Left ventricle myocardium inferior (tissue), 1 donor: Measurements from ENCODE around the gene SIT1. TPM values are rescaled to one million over a fixed set of nuclear protein-coding genes. Genes with fewer than 3 reads are reported as not detected.
A peak's percentile ranks its signal among the peaks of the same experiment; 100 is the strongest.

Experiments used
- DNase-seq: peaks from one replicate; pipeline ENCODE4 v3.0.0-alpha.2; 2020
- H3K27ac ChIP-seq: fragments of 200-600 bp; replicated peaks from 2 replicates; pipeline ENCODE4 v1.8.0; 2021
- H3K27me3 ChIP-seq: fragments of 200-600 bp; 2 replicates; pipeline ENCODE4 v1.8.0; 2021; ENCODE audit warnings: low read depth
- H3K36me3 ChIP-seq: fragments of 200-600 bp; 2 replicates; pipeline ENCODE4 v1.8.0; 2021
- H3K4me1 ChIP-seq: fragments of 200-600 bp; 2 replicates; pipeline ENCODE4 v1.8.0; 2021
- H3K4me3 ChIP-seq: fragments of 200-600 bp; 2 replicates; pipeline ENCODE4 v1.8.0; 2021; ENCODE audit warnings: mild to moderate bottlenecking, moderate library complexity
- H3K9me3 ChIP-seq: fragments of 200-600 bp; replicated peaks from 2 replicates; pipeline ENCODE4 v1.8.0; 2021
- CTCF ChIP-seq: fragments of 200-600 bp; IDR thresholded peaks from 2 replicates; pipeline ENCODE4 v1.8.0; 2021; ENCODE audit warnings: antibody characterized with exemption, mild to moderate bottlenecking, borderline replicate concordance
- intact Hi-C: fragments of 100-400 bp; cut with micrococcal nuclease; formaldehyde crosslinking; loops from one replicate; pipeline ENCODE4 v1.11.0; 2022
- total RNA-seq: library from RNA; stranded (reverse); fragmentation: NEBNext Ultra II Directional; extraction: Animal tissue kit (Norgen Biotek cat#: 25700); gene quantifications from one replicate; pipeline ENCODE4 v1.2.1, GENCODE V29; 2021
- donor health status: DM: no; HTN: yes; CAD: no; lungs with severe emphysema.

Gene SIT1
- total RNA-seq, 1 donor from 2014 or later, result not detected

DNA sequence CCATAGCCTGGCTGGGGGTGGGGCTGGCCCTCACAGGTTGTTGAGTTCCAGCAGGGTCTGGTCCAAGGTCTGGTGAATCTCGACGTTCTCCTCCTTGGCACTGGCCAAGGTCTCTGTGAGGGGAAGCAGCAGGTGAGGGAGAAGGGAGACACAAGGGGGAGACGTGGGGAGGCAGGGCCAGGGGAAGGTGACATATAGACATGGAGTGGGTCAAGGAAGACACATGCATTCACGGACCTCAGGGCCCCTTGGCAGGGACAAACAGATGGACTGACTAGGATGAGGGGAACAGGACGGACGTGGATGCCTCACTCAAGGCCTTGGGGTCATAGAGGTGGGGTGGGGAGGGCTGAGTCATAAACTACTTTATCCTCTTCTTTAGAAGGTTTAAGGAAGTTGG is 31.3 kb upstream of the SIT1 start:
- no peaks in the 10 kb centered on the region for H3K27me3 ChIP-seq
- H3K36me3 ChIP-seq, result peaks cover 41% of the 10 kb centered on the region
- no peak for TF ChIP-seq CTCF
- H3K27ac ChIP-seq, result peak overlapping the region; percentile 30
- intact Hi-C loops, result no loop called here
- no peak overlapping the region for H3K4me3 ChIP-seq
- no peak for DNase-seq
- peaks cover 36% of the 10 kb centered on the region for H3K4me1 ChIP-seq
- no peaks in the 10 kb centered on the region for H3K9me3 ChIP-seq

GRCh38 chr9:35681341-35682002 is 30.7 kb upstream of the SIT1 start:
- H3K4me1 ChIP-seq, result peaks cover 31% of the 10 kb centered on the region
- peak overlapping the region; percentile 30 for H3K27ac ChIP-seq
- TF ChIP-seq CTCF, result no peak

DNA sequence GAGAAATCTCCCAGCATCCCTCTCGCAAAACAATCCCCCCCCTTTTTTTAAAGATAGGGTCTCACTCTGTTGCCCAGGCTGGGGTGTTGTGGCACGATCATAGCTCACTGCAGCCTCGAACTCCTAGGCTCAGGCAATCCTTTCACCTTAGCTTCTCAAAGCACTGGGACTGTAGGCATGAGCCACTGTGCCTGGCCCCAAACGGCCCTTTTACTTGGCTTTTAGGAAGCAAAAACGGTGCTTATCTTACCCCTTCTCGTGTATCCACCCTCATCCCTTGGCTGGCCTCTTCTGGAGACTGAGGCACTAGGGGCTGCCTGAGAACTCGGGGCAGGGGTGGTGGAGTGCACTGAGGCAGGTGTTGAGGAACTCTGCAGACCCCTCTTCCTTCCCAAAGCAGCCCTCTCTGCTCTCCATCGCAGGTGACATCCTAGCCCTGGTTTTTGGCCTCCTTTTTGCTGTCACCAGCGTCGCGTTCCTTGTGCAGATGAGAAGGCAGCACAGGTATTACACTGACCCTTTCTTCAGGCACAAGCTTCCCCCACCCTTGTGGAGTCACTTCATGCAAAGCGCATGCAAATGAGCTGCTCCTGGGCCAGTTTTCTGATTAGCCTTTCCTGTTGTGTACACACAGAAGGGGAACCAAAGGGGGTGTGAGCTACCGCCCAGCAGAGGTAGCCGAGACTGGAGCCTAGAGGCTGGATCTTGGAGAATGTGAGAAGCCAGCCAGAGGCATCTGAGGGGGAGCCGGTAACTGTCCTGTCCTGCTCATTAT is 29.8 kb upstream of the SIT1 start:
- intact Hi-C loops, result no loop called here
- Histone ChIP-seq H3K27me3 (no peaks in the 10 kb centered on the region), H3K4me3 (no peak overlapping the region), H3K9me3 (no peaks in the 10 kb centered on the region), H3K27ac (no peak overlapping the region), H3K36me3 (peaks cover 36% of the 10 kb centered on the region), H3K4me1 (peaks cover 31% of the 10 kb centered on the region)
- no peak for DNase-seq
- no peak for TF ChIP-seq CTCF

More at GRCh38 chr9:35681341-35682002, 30.7 kb upstream of the SIT1 start:
- no peaks in the 10 kb centered on the region for H3K27me3 ChIP-seq
- H3K9me3 ChIP-seq, result no peaks in the 10 kb centered on the region
- DNase-seq, result no peak
- peaks cover 41% of the 10 kb centered on the region for H3K36me3 ChIP-seq
- intact Hi-C loops, result no loop called here
- no peak overlapping the region for H3K4me3 ChIP-seq

- H3K27me3 ChIP-seq, result no peaks in the 10 kb centered on the region
- intact Hi-C loops, result no loop called here
- H3K4me1 ChIP-seq, result peaks cover 28% of the 10 kb centered on the region
- H3K4me3 ChIP-seq, result no peak overlapping the region
- no peak overlapping the region for H3K27ac ChIP-seq
- no peak for DNase-seq
- no peak for TF ChIP-seq CTCF
- peaks cover 29% of the 10 kb centered on the region for H3K36me3 ChIP-seq
- H3K9me3 ChIP-seq, result no peaks in the 10 kb centered on the region
Observed at GRCh38 chr9:35679766-35680330, 29.1 kb upstream of the SIT1 start.

DNA sequence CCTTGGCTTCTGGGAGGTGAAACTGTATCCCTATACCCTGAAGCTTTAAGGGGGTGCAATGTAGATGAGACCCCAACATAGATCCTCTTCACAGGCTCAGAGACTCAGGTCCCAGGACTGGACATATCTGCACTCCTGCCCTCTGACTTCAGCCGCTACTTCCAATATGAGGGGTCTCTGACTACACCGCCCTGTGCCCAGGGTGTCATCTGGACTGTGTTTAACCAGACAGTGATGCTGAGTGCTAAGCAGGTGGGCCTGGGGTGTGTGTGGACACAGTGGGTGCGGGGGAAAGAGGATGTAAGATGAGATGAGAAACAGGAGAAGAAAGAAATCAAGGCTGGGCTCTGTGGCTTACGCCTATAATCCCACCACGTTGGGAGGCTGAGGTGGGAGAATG is 28.4 kb upstream of the SIT1 start:
- Histone ChIP-seq H3K4me3 (no peak overlapping the region), H3K27ac (no peak overlapping the region), H3K9me3 (no peaks in the 10 kb centered on the region), H3K4me1 (peaks cover 23% of the 10 kb centered on the region), H3K36me3 (peaks cover 21% of the 10 kb centered on the region), H3K27me3 (no peaks in the 10 kb centered on the region)
- DNase-seq, result no peak
- intact Hi-C loops, result no loop called here
- no peak for TF ChIP-seq CTCF
